ENCODE data around the gene MALAT1. TPM values are rescaled to one million over a fixed set of nuclear protein-coding genes. Genes with fewer than 3 reads are reported as not detected.

The MALAT1 gene
- total and polyA plus RNA-seq, 2 of the 13 experiments (the other 11 are each of a cell fraction or from before 2014, with no cell fraction given), result 143 to 1,237 TPM

- TF ChIP-seq, protein P1, sequence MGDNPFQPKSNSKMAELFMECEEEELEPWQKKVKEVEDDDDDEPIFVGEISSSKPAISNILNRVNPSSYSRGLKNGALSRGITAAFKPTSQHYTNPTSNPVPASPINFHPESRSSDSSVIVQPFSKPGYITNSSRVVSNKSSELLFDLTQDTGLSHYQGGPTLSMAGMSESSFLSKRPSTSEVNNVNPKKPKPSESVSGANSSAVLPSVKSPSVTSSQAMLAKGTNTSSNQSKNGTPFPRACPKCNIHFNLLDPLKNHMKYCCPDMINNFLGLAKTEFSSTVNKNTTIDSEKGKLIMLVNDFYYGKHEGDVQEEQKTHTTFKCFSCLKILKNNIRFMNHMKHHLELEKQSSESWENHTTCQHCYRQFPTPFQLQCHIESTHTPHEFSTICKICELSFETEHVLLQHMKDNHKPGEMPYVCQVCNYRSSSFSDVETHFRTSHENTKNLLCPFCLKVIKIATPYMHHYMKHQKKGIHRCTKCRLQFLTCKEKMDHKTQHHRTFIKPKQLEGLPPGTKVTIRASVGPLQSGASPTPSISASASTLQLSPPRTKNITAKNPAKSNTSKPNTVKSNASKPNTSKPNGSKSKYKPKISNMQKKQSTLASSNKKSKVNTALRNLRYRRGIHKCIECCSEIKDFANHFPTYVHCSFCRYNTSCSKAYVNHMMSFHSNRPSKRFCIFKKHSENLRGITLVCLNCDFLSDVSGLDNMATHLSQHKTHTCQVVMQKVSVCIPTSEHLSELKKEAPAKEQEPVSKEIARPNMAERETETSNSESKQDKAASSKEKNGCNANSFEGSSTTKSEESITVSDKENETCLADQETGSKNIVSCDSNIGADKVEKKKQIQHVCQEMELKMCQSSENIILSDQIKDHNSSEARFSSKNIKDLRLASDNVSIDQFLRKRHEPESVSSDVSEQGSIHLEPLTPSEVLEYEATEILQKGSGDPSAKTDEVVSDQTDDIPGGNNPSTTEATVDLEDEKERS (CRISPR knock-in tag; IDR thresholded peaks at IDR 0.05), result no peak
- TF ChIP-seq HMG20A (CRISPR knock-in tag; IDR thresholded peaks at IDR 0.05; ENCODE audit: borderline replicate concordance) (no peak), ZNF496 (CRISPR knock-in tag; IDR thresholded peaks at IDR 0.05; ENCODE audit: insufficient replicate concordance) (no peak), ZNF766 (CRISPR knock-in tag; IDR thresholded peaks at IDR 0.05; ENCODE audit: borderline replicate concordance) (no peak), SNAI1 (CRISPR knock-in tag; IDR thresholded peaks at IDR 0.05; ENCODE audit: borderline replicate concordance) (no peak), KLF11 (CRISPR knock-in tag; IDR thresholded peaks at IDR 0.05) (no peak), TRIM24 (CRISPR knock-in tag; IDR thresholded peaks at IDR 0.05) (no peak), HINFP (CRISPR knock-in tag; IDR thresholded peaks at IDR 0.05; ENCODE audit: low read depth) (no peak; the same call in 1 of the 2 replicates), ZSCAN31 (CRISPR knock-in tag; IDR thresholded peaks at IDR 0.05; ENCODE audit: low read depth) (peak; percentile 17; the same call in 1 of the 2 replicates), TOPORS (CRISPR knock-in tag; IDR thresholded peaks at IDR 0.05) (no peak), MED1 (CRISPR knock-in tag; IDR thresholded peaks at IDR 0.05) (peak; percentile 75), NFYC (CRISPR knock-in tag; IDR thresholded peaks at IDR 0.05) (peak; percentile 92), FIP1L1 (IDR thresholded peaks at IDR 0.05; ENCODE audit: borderline replicate concordance, insufficient read depth, low read depth, low read length) (no peak), RFXANK (CRISPR knock-in tag; IDR thresholded peaks at IDR 0.05) (peak; percentile 88; the same call in 1 of the 2 replicates), HNRNPLL (IDR thresholded peaks at IDR 0.05; ENCODE audit: low read depth, low read length, poor library complexity, severe bottlenecking) (no peak), ZFY (CRISPR knock-in tag; IDR thresholded peaks at IDR 0.05) (peak; percentile 64; the same call in 1 of the 2 replicates), ZNF160 (CRISPR knock-in tag; IDR thresholded peaks at IDR 0.05) (no peak), AKAP8 (CRISPR knock-in tag; IDR thresholded peaks at IDR 0.05) (peak; percentile 49), FOXK1 (CRISPR knock-in tag; IDR thresholded peaks at IDR 0.05; ENCODE audit: borderline replicate concordance, low read depth) (peak; percentile 76), U2AF2 (IDR thresholded peaks at IDR 0.05; ENCODE audit: low read depth, low read length) (no peak), BCL6 (CRISPR knock-in tag; IDR thresholded peaks at IDR 0.05) (peak; percentile 53; the same call in 1 of the 2 replicates), SAFB2 (CRISPR knock-in tag; IDR thresholded peaks at IDR 0.05; ENCODE audit: borderline replicate concordance, low read depth) (peak; percentile 53; the same call in 1 of the 2 replicates)
- TF ChIP-seq, protein P2, sequence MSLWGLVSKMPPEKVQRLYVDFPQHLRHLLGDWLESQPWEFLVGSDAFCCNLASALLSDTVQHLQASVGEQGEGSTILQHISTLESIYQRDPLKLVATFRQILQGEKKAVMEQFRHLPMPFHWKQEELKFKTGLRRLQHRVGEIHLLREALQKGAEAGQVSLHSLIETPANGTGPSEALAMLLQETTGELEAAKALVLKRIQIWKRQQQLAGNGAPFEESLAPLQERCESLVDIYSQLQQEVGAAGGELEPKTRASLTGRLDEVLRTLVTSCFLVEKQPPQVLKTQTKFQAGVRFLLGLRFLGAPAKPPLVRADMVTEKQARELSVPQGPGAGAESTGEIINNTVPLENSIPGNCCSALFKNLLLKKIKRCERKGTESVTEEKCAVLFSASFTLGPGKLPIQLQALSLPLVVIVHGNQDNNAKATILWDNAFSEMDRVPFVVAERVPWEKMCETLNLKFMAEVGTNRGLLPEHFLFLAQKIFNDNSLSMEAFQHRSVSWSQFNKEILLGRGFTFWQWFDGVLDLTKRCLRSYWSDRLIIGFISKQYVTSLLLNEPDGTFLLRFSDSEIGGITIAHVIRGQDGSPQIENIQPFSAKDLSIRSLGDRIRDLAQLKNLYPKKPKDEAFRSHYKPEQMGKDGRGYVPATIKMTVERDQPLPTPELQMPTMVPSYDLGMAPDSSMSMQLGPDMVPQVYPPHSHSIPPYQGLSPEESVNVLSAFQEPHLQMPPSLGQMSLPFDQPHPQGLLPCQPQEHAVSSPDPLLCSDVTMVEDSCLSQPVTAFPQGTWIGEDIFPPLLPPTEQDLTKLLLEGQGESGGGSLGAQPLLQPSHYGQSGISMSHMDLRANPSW (CRISPR knock-in tag; IDR thresholded peaks at IDR 0.05; ENCODE audit: borderline replicate concordance), result no peak
Measured at GRCh38 chr11:65487467-65488272, 11.2 kb upstream of the MALAT1 start (continued).

All from HepG2 (cell line).